GDM1 (cell line): ENCODE data around the gene GALNT17.

Experiments
- DNase-seq: peaks from one replicate; lab custom pipeline; 2025; lab: John Stamatoyannopoulos, UW

Gene GALNT17

DNA sequence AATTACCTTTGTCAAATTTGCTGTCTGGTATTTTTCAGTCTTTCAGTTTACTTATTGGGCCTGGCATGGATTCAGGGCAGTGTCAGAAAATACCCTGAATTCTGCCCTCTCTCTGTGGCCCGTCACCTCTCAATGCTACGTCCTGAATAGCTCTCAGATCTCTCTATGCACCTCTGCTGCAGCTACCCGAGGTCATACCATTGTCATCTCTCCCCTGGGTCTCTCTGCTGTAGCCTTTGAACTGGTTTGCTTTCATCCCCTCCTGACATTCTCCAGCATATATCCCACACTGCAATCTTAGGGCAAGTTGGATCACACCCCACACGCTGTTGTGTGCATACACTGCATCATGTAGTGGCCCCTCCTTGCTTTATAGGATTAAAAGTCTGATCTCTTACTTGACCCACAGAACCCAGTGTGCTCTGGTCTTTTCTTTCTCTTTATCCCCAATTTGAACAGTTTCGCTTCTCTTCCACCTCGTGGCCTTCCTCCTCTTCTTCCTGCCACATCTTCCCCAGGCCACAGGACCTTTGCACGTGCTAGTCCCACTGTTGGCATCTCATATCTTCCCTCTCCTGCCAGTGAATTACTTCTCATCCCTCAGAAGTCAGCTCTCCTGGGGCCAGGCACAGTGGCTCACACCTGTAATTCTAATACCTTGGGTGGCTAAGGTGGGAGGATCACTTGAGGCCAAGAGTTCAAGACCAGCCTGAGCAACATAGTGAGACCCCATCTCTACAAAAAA, 372.9 kb downstream of the GALNT17 start:
- no peak for DNase-seq

DNA sequence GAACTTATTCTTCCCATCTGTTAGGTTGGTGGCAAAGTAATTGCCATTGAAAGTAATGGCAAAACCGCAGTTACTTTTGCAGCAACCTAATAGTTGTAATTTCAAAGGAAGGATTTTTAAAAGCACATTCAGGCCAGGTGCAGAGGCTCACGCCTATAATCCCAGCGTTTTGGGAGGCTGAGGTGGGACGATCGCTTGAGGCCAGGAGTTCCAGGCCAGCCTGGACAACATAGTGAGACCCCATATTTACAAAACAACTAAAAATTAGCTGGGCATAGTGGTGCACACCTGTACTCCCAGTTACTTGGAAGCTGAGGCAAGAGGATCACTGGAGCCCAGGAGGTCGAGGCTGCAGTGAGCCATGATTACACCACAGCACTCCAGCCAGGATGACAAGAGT, 374.9 kb downstream of the GALNT17 start:
- DNase-seq = no peak

DNA sequence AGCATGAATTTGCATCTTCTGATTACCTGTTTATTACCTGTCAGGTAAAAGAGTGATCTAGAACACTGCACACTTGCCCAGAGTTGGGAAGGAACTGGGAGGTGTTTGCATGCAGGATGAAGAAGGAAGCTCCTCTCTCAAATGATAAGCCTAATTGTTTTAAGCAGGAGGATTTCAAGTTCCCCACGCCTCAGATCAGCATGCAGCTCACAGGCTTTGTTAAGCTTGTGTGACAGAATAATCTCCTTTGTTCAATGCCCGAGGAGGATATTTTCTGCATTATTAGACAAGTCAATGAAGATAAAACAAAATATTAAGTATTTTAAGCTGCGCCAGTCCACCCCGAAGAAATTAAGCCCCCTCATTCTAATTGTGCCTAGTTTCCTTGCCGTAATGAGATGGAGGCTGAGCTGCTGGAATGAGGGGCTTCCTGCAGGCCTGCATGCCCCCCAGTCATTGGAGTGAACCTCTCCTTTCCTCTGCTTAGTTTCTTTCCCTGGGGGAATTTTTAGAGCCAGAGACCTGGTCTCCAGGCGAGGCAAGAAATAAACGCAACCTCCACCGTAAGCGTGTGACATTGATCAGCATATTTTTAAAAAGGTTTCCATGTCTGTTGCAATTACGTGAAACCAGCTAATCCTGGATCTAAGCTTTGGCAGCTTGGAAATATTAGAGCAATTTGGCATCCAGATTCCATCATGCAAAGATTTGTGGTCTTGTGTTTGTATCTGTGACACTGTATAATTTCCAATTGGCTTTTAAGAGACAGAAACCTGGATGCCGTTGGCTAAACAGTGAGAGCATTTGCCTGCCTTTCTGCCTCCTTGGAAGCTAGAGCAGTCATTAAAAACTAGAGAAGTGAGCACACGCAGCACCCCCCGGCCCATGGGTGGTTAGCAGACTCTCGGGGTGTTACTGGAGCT, 376.0 kb downstream of the GALNT17 start:
- no peak for DNase-seq

DNA sequence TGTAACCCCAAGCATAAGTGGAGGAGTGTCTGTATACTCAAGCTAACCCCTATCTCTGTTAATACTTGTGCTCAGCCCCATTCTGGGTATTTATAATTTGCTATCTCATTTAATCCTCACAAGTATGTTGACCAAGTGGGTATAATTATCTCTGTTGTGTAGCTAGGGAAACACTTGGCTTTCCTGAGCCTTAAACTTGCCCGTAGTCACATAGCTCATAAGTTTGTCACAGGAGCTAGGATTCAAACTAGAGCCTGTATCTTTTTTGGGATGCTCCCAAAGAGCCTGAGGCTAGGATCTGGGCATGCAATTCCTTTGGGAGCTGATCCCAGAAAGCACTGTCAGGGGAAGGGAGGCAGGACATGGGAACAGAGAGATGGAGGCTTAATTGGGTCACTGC, 377.4 kb downstream of the GALNT17 start:
- no peak for DNase-seq

DNA sequence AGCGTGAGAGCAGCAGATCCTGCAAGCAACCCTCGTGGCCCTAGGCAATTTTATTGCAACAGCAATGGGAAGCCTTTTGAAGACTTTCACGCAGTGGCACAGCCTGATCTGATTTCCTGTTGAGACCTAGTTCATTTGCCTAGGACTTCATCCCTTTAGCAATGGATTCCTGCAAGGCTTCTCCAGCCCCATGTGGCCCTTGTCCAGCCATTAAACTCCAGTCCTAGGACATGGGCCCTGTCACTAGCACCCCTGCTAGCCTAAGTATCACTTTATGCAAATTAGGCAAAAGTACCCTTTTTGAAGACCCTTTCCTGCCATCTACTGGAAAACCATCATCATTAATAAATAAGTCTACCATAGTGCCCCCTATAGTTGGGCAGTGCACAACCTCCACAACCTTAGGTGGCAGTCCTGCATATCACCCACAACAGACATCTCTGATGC, 379.4 kb downstream of the GALNT17 start:
- DNase-seq = no peak

DNA sequence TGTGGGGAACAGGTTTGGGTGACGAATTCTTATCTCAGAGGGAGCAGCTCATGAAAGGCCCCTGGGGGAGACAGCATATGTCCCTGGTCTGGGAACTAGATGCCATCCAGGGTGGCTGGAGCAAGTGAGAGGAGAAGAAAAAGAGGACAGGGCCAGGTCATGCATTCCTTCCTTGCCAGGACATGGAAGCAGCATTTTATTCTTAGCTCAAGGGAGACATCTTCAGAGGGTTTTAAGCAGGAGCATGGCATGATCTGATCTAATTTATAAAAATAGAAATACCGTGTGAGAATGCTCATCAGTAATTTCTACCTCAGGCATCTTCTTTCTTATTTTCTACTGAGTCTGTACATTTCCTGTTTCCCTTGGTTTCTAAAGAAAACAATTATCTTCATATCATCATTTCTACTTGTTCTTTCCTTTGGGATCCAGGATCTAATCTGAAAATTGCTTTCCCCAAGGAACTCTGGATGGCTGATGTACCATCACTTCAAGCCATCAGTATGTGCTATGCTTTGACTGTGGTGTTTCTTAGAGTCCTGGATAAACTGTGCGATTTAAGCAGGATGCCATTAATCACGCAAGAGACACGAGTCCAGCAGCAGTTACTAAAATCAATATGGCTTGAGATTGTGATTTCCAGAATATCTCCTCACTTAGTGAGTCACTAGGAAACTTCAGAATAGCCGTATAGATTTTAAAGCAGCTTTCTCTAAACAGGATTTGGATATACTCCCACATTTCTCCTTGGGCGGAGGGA, 386.2 kb downstream of the GALNT17 start:
- DNase-seq = no peak

DNA sequence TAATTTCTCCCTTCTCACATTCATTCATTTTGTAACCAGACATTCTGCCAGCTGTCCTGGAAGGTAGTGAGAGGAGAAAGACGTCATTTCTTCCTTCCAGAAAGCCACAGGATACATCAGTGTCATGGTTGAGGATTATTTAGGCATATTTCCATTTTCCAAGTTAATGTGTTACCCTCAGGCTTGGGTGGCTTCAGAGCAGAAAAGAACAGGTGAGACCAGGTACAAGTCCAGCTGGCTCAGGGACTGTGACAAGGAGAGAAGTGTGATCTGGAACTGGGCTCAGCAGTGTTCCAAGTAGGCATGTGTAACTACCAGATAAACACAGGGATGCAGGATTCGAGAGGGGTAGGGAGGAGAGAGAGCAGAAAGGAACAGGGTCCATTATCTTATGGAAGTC, 386.9 kb downstream of the GALNT17 start:
- no peak for DNase-seq

DNA sequence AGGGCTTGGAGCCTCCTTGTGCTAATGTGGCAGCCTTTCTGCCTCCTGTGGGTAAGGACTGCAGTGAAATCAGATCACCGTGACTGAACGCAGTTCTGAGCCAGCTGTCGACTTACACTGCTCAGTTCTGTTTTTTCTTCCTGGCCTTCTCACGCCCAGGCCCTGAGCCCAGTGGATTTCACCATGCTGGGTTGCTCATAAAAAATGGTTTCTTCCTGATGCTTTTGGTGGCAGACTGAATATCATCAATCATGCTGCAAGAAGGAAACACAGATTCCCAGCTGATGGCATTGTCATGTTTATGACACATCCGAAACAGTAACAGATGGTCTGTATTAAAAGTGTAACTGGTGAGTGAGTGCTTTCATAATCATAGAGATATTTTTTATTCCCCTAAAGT, 389.6 kb downstream of the GALNT17 start:
- DNase-seq = no peak

DNA sequence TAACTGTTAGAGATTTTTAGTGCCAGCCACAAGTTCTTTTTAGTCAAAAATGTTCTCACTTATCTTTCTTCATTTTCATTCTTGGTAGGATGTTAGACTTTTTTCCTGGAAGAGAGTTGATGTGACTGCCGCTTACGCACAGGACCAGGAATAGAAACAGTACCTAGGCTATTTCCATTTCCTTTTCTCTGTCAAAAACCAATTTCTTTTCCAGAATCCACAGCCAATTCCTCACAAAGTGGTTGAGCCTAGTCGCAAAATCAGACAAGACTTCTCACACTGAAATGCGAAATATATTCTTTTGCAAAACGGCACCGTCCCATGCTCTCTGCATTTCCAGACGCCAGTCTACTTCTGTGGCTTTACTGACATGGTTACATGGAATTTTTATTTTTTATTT, 394.2 kb downstream of the GALNT17 start:
- no peak for DNase-seq

DNA sequence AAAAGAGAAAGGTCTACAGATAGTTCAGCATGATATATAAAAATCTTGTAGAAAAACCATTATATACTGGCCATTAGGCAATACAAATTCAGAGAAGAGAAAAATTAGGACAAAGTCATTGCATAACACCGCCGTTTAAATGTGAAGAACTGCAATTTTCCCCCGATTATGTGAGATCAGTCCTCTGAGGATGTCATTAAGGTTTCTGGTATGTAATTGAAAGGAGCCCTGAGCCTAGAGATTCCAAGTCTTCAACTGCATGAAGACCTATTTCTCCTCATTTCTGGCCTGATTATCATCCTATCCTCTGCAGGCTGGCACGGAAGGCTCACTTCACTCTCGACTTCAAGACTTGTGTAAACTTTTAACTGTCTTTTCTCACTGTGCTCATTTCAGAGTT, 395.3 kb downstream of the GALNT17 start:
- DNase-seq = no peak

DNA sequence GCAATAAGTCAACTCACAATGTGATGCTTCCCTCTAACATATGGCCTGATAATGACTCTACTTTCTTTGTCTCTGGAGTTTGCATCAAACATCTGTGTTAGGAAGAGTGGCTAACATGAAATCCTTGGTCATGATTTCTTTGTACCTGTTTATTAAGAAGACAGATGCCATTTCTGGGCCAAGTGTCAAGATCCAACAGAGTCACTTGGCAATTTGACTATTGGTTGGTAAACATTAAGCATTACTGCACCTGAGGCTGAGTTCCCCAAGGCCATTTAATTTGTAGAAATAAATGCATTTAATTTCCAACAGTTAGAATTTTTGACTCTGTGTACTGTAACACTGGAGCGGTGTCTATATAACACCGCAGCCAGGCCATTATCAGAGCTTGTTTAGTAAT, 403.7 kb downstream of the GALNT17 start:
- no peak for DNase-seq

DNA sequence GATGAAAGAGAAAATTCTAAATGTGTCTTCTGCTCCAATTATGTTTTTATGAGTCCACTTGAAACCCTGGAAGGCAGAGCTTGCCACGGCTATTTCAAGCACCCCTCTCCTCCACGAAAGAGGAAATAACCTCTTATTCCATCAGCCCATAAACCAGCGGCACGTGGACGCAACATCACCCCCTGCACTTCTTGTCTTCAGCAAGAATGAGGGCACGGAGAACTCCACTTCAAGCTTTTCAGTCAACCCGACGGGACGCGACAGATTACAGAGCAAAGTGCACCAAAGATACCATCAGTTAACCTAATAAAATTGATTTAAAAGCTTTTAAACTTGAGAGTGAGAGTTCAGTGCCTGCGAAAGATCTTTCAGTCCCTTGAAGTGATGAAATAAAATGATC, 406.3 kb downstream of the GALNT17 start:
- DNase-seq = no peak

DNA sequence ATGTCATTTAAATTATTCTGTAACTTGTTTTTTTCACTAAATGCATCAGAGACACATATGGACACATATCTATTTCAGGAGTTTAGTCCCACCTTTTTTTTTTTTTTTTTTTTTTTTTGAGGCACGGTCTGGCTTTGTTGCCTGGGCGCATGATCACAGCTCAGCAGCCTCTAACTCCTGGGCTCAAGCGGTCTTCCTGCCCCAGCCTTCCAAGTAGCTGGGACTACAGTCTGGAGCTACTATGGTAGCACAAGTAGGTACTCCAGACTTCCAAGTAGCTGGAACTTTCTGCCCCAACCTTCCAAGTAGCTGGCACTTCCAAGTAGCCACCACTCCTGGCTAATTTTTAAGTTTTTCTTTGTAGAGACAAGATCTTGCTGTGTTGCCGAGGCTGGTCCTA, 407.7 kb downstream of the GALNT17 start:
- no peak for DNase-seq

DNA sequence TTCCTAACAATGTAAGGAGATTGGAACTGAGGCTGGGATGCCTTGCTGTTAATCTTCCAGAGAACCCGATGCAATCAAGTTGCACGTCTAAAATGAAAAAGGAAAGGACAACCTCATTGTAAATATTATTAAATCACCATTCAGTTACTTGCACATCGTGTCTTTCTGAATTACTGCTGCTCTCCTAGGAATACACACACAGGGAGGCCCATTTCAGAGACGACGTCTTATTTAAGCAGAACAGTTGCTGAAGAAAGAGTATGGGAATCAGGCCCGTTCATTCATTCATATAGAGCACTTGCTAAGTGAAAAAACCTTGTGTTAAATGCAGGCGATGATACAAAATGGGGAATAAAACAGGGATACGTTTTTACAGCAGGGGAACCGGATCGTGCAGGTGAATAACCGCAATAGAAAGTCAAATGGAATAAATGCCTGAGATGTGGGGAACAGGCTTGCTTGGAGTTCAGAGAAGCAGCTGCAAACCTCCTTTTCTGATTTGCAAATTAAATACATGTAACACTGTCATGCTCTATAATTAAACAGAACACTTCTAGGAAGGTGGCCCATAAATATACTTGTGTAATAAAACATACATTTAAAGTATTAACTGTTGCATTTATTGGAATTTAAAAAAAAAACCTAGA, 409.9 kb downstream of the GALNT17 start:
- DNase-seq = no peak

DNA sequence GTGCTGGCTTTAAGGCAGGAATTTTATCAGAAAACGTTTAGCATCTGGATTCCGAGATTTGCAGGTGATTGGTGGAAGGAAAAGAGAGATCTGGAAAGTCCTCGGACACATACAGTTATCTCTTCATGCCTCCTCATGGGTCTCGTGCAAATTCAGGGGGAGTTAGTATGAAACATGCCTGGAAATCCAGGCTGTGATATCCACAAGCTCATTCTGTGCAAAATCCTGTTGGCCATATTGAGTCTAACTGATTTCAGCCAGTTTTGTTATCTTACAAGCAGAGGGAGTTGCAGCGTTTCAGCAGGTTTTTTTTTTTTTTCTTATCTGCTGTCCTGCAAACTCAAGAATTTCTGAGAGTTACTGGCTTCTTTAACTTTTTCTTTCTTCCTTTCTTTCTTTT, 411.5 kb downstream of the GALNT17 start:
- no peak for DNase-seq

DNA sequence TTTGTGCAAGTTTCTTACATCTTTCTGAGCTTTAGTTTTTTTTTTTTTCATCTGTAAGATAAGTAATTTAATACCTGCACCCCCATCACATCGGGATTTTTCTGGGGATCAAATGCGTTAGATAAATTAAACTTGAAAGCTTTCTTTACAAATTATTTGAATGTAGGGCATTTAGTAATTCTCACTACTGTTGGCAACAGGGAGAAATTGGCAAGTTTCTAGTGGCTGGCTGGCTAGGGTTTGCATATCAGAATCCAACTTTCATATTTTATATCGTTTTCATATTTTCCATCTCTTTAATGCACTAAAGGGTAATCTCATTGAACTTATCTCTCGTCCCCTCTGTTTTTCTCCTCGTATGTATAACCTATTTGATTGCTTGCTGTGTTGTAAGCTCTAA, 412.9 kb downstream of the GALNT17 start:
- DNase-seq = no peak

DNA sequence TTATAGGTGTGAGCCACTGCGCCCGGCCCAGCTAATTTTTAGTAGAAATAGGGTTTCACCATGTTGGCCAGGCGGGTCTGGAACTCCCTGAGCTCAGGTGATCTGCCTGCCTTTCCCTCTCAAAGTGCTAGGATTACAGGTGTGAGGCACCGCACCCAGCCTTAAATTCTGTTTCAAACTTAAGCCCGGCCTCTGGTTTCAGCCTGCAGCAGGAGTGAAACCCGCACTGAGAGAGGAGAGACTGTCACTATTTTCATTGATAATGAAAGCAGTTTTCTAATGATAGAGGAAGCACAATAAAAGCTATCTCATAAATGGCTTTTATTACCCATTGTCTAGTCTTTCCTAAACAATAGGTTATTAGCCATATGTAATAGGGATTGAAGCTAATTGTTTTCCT, 415.5 kb downstream of the GALNT17 start:
- DNase-seq = no peak

DNA sequence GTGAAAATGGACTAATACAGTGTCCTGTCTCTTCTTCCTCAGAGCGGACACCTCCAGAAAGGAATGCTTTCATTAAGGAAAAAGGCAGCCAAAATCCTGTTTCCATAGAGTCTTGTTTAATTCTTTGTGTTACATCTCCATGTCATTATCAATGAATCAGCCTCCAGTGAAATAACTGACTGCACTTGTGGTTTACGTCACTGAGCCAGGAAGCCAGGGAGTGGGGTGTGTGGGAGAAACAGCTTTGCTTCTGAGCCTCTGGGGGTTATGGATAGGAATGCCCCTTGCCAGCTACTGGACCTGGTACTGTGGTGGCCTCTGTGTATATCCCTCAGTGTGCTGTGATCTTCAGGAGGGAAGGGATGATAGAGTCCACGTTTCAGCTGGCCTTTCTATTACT, 416.8 kb downstream of the GALNT17 start:
- no peak for DNase-seq

DNA sequence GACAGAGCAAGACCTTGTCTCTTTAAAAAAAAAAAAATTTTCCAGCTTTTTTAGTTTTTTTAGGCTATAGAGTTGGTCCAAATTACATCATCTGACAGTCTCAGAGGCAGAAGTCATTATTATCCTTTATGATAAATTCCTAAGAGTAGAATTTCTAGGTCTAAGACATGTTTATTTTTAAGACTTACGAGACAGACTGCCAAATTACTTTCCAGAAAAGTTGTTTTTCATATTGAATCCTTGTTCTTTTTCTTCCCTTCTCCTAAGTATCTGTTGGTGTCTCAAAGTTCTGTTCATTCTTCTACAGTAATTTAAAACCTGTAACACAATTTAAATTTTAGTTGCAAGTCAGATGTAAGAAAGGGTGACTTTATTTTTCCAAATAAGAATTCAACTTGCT, 421.4 kb downstream of the GALNT17 start:
- DNase-seq = no peak

DNA sequence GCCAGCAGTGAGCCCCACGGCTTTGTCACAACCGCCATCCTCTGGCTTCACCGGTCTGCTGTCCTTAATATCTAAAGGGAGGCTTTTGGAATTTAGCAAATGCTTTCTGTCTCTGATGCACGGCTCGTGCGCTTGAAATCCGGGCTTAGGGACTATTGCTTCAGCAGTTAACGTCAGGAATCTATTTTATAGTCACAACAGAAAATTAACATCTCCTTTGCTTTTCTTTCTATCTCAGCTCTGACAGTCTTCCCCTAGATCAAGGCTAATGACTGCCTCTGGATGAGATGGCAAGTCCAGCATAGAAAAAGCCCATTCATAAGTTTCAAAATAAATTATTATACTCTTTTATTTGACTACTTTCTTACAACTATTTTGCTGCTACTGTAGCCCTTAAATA, 423.8 kb downstream of the GALNT17 start:
- DNase-seq = no peak

DNA sequence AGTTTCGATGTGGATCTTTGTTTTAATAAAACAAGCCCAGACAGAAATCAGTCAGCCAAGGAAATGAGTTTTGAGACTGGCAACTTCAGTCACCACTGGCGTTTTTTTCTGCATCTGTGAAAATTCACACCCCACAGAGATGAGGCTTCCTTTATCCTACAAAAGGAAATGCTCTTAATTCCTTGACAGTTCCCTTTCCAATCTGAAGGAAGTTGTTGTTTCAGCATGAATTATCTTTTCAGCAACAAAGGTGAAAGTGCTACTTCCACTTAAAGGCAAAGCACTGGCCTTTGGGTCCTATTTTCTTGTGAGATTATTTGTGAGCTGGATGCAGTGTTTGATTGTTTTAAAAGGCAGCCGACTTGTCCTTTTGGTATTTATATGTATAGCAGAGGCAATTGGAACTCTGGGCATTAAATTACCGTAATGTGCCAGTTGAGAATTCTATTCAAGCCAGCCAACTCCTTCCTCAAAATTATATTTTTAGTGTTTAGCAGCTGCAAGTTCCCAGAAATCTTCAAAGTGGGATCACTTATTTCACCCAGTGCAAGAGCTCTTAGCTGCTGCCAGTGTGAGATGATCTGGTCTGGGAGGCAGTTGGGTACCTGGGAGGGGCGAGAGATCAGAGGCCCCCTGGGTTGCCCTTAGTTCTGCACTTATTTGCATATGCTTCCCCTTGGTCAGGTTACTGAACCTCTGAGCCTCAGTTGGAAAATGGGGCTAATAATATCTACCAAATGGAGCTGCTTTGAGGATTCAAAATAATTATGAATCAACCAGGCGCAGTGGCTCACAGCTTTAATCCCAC, 427.1 kb downstream of the GALNT17 start:
- DNase-seq = no peak
